GM23338 (cell line): ENCODE results near the gene IQCM. TPM values are rescaled to one million over a fixed set of nuclear protein-coding genes. Genes with fewer than 3 reads are reported as not detected.
A peak's percentile ranks its signal among the peaks of the same experiment; 100 is the strongest.

Experiments used
- ATAC-seq: fragments of 200-7000 bp; cut with Tn5 transposase; 3 replicates; pipeline ENCODE4 v1.9.1; 2020
- DNase-seq: peaks from one replicate; pipeline ENCODE4 v3.0.0-alpha.2; 2015; ENCODE audit warnings: low spot score
- H2AFZ ChIP-seq: fragments of 200-600 bp; sonication (generic); 2 replicates; pipeline ENCODE4 v1.8.0; 2016; ENCODE audit warnings: antibody characterized with exemption, mild to moderate bottlenecking, moderate library complexity
- H3F3A ChIP-seq: fragments of 200-600 bp; sonication (generic); replicated peaks from 2 replicates; pipeline ENCODE4 v1.8.0; 2017; ENCODE audit warnings: antibody characterized with exemption, mixed run types, low read depth
- H3K27ac ChIP-seq: fragments of 200-600 bp; sonication (generic); 2 replicates; pipeline ENCODE4 v1.6.1; 2016; ENCODE audit warnings: low read depth
- H3K27me3 ChIP-seq: fragments of 200-600 bp; sonication (generic); 2 replicates; pipeline ENCODE4 v1.8.0; 2016; ENCODE audit warnings: mild to moderate bottlenecking, mixed run types, moderate library complexity; ENCODE audit not compliant: insufficient read depth
- H3K36me3 ChIP-seq: fragments of 200-600 bp; sonication (generic); 2 replicates; pipeline ENCODE4 v1.8.0; 2016; ENCODE audit warnings: mild to moderate bottlenecking; ENCODE audit not compliant: insufficient read depth
- H3K4me1 ChIP-seq: fragments of 200-600 bp; sonication (generic); 2 replicates; pipeline ENCODE4 v1.8.0; 2016; ENCODE audit warnings: mild to moderate bottlenecking, moderate library complexity; ENCODE audit not compliant: insufficient read depth
- H3K4me2 ChIP-seq: fragments of 200-600 bp; sonication (generic); 2 replicates; pipeline ENCODE4 v1.7.1; 2017; ENCODE audit warnings: mixed run types
- H3K4me3 ChIP-seq: fragments of 200-600 bp; sonication (generic); 2 replicates; pipeline ENCODE4 v1.6.1; 2016; ENCODE audit warnings: mixed run types
- H3K79me2 ChIP-seq: fragments of 200-600 bp; sonication (generic); replicated peaks from 2 replicates; pipeline ENCODE4 v1.8.0; 2017; ENCODE audit warnings: mild to moderate bottlenecking; ENCODE audit not compliant: insufficient read depth
- H3K9me2 ChIP-seq: fragments of 200-600 bp; sonication (generic); 2 replicates; pipeline ENCODE4 v1.8.0; 2017; ENCODE audit not compliant: insufficient read depth
- H4K20me1 ChIP-seq: fragments of 200-600 bp; sonication (generic); replicated peaks from 2 replicates; pipeline ENCODE4 v1.8.0; 2017; ENCODE audit warnings: mild to moderate bottlenecking; ENCODE audit not compliant: insufficient read depth
- H3K27ac Mint-ChIP-seq: 2 replicates; pipeline ENCODE4 v1.8.0; 2020; ENCODE audit warnings: inconsistent platforms, mild to moderate bottlenecking, moderate library complexity, mixed read lengths
- H3K27me3 Mint-ChIP-seq: 3 replicates; pipeline ENCODE4 v1.8.0; 2022; ENCODE audit warnings: low read depth, mild to moderate bottlenecking, moderate library complexity, mixed read lengths, inconsistent platforms; ENCODE audit not compliant: insufficient read depth, poor library complexity
- H3K36me3 Mint-ChIP-seq: 3 replicates; pipeline ENCODE4 v1.8.0; 2021; ENCODE audit warnings: low read depth, mild to moderate bottlenecking, inconsistent platforms, moderate library complexity, mixed read lengths
- H3K4me1 Mint-ChIP-seq: 3 replicates; pipeline ENCODE4 v1.8.0; 2020; ENCODE audit warnings: mild to moderate bottlenecking, inconsistent platforms, mixed read lengths
- H3K4me3 Mint-ChIP-seq: 3 replicates; pipeline ENCODE4 v1.8.0; 2021; ENCODE audit warnings: moderate library complexity, mild to moderate bottlenecking, inconsistent platforms, mixed read lengths
- H3K9me3 Mint-ChIP-seq: 3 replicates; pipeline ENCODE4 v1.8.0; 2020; ENCODE audit warnings: moderate library complexity, mild to moderate bottlenecking, inconsistent platforms, mixed read lengths
- CREB1 ChIP-seq: fragments of 250-450 bp; sonication (Bioruptor Pico); IDR thresholded peaks from 2 replicates; pipeline ENCODE4 v1.5.0; 2020; ENCODE audit warnings: low read depth, mild to moderate bottlenecking, moderate library complexity
- EZH2 ChIP-seq: fragments of 200-600 bp; sonication (generic); IDR thresholded peaks from one replicate; pipeline ENCODE4 v1.8.0; 2017; ENCODE audit warnings: antibody characterized with exemption, mild to moderate bottlenecking, low read depth; ENCODE audit not compliant: unreplicated experiment
- EZH2phosphoT487 ChIP-seq: fragments of 200-600 bp; sonication (generic); IDR thresholded peaks from one replicate; pipeline ENCODE4 v1.8.1; 2018; ENCODE audit warnings: antibody characterized with exemption; ENCODE audit not compliant: unreplicated experiment
- JUNB ChIP-seq: IDR thresholded peaks from one replicate; pipeline ENCODE4 v1.6.1; 2016; ENCODE audit warnings: antibody characterized with exemption; ENCODE audit not compliant: unreplicated experiment
- NANOG ChIP-seq: IDR thresholded peaks from 2 replicates; pipeline ENCODE4 v1.6.1; 2016; ENCODE audit warnings: antibody characterized with exemption, borderline replicate concordance
- POLR2AphosphoS5 ChIP-seq: IDR thresholded peaks from 2 replicates; pipeline ENCODE4 v1.6.1; 2016; ENCODE audit warnings: antibody characterized with exemption, low read depth
- STAT1 ChIP-seq: IDR thresholded peaks from one replicate; pipeline ENCODE4 v1.6.1; 2016; ENCODE audit warnings: antibody characterized with exemption; ENCODE audit not compliant: unreplicated experiment
- ZNF114 ChIP-seq: fragments of 250-450 bp; sonication (Bioruptor Pico); IDR thresholded peaks from 2 replicates; pipeline ENCODE4 v1.5.0; 2020; ENCODE audit warnings: mild to moderate bottlenecking, moderate library complexity
- ZNF331 ChIP-seq: fragments of 250-450 bp; sonication (Bioruptor Pico); IDR thresholded peaks from 2 replicates; pipeline ENCODE4 v1.5.0; 2020; ENCODE audit warnings: low read depth, mild to moderate bottlenecking, moderate library complexity
- polyA plus RNA-seq: library from polyadenylated mRNA; unstranded; fragments of >200 nt; fragmentation: Nextera tagmentation; extraction: Ambion mirVana; gene quantifications from 2 replicates; pipeline ENCODE4 v1.2.1, GENCODE V29; 2016
- total RNA-seq: library from RNA; depleted of rRNA; stranded (reverse); fragments of >200 nt; shearing (Covaris generic); gene quantifications from 2 replicates; pipeline ENCODE4 v1.2.3, GENCODE V29; 2014
- TF ChIP-seq, protein P1 (sequence below): IDR thresholded peaks from 2 replicates; pipeline ENCODE4 v1.6.1; 2016; ENCODE audit warnings: antibody characterized with exemption
- TF ChIP-seq, protein P2 (sequence below), 2 experiments: fragments of 200-600 bp in 1 of 2; sonication (generic) in 1 of 2; conservative IDR thresholded peaks; 2 replicates each; pipeline versions ENCODE4 v1.5.1 to v1.6.1; 2016 to 2017; ENCODE audit warnings: antibody characterized with exemption in 2 of 2, low read depth in 2 of 2, mild to moderate bottlenecking in 2 of 2, moderate library complexity in 1 of 2
- TF ChIP-seq, protein P3 (sequence below): fragments of 250-450 bp; sonication (Bioruptor Pico); IDR thresholded peaks from 2 replicates; pipeline ENCODE4 v1.5.0; 2020; ENCODE audit warnings: mild to moderate bottlenecking, moderate library complexity
- TF ChIP-seq, protein P4 (sequence below): IDR thresholded peaks from one replicate; pipeline ENCODE4 v1.6.1; 2018; ENCODE audit warnings: antibody characterized with exemption; ENCODE audit not compliant: unreplicated experiment

The IQCM gene
- total and polyA plus RNA-seq, 2 experiments from 2014 or later, result not detected

DNA sequence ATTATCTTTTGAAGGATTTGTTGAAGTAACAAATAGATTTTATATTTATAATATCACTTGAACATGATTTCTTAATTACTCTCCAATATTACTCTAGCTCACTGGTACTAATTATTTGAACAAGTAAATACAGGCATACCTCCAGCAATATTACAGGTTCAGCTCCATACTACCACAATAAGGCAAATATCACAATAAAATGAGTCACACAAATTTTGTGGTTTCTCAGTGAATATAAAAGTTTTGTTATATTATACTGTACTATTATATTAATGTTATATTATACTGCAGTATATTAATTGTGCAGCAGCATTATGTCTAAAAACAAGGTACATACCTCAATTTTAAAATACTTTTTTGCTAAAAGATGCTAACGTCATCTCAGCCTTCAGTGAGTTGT lies 22.4 kb upstream of the IQCM start (continued):
- TF ChIP-seq STAT1, result no peak

DNA sequence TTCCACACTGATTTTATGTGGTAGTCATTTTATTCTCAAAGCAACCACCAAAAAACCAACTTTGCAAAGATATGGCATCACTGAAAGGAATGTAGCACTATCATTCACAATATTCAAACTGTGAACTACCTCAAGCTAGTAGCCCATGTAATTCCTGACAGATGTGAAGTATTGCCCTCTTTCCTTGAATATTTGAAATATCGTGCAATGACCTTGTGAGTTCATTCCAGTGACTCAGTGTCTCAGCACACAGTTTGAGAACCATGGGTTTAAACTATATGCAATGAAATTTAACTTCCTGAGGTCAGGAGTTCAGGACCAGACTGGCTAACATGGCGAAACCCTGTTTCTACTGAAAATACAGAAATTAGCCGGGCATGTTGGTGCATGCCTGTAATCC lies 20.9 kb upstream of the IQCM start:
- Mint-ChIP-seq H3K27ac (no peak overlapping the region; the same call in 1 of the 2 replicates), H3K9me3 (no peaks in the 10 kb centered on the region), H3K4me3 (no peak overlapping the region), H3K36me3 (no peaks in the 10 kb centered on the region), H3K4me1 (no peaks in the 10 kb centered on the region; the same call in 2 of the 3 replicates), H3K27me3 (peaks cover 1% of the 10 kb centered on the region)
- Histone ChIP-seq H3K4me1 (no peaks in the 10 kb centered on the region), H2AFZ (peak overlapping the region; percentile 57; the same call in 1 of the 2 replicates), H3F3A (no peaks in the 10 kb centered on the region), H3K27ac (no peak overlapping the region), H3K36me3 (no peaks in the 10 kb centered on the region), H3K4me2 (no peak overlapping the region), H4K20me1 (no peaks in the 10 kb centered on the region), H3K9me2 (0 out of 2 replicates have a peak, but pooled peaks cover 2% of the 10 kb centered on the region), H3K27me3 (no peaks in the 10 kb centered on the region), H3K79me2 (no peaks in the 10 kb centered on the region), H3K4me3 (no peak overlapping the region)
- TF ChIP-seq STAT1 (no peak), ZNF114 (CRISPR knock-in tag) (no peak), JUNB (no peak), CREB1 (CRISPR knock-in tag) (no peak), EZH2 (no peak), NANOG (no peak), ZNF331 (CRISPR knock-in tag) (no peak), EZH2phosphoT487 (no peak), POLR2AphosphoS5 (no peak)
- TF ChIP-seq, protein P1, sequence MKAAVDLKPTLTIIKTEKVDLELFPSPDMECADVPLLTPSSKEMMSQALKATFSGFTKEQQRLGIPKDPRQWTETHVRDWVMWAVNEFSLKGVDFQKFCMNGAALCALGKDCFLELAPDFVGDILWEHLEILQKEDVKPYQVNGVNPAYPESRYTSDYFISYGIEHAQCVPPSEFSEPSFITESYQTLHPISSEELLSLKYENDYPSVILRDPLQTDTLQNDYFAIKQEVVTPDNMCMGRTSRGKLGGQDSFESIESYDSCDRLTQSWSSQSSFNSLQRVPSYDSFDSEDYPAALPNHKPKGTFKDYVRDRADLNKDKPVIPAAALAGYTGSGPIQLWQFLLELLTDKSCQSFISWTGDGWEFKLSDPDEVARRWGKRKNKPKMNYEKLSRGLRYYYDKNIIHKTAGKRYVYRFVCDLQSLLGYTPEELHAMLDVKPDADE, result no peak
- TF ChIP-seq, protein P2, sequence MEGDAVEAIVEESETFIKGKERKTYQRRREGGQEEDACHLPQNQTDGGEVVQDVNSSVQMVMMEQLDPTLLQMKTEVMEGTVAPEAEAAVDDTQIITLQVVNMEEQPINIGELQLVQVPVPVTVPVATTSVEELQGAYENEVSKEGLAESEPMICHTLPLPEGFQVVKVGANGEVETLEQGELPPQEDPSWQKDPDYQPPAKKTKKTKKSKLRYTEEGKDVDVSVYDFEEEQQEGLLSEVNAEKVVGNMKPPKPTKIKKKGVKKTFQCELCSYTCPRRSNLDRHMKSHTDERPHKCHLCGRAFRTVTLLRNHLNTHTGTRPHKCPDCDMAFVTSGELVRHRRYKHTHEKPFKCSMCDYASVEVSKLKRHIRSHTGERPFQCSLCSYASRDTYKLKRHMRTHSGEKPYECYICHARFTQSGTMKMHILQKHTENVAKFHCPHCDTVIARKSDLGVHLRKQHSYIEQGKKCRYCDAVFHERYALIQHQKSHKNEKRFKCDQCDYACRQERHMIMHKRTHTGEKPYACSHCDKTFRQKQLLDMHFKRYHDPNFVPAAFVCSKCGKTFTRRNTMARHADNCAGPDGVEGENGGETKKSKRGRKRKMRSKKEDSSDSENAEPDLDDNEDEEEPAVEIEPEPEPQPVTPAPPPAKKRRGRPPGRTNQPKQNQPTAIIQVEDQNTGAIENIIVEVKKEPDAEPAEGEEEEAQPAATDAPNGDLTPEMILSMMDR (conservative IDR thresholded peaks at IDR 0.05; ENCODE audit: low read depth in 2 of 2), result no peak
- TF ChIP-seq, protein P3, sequence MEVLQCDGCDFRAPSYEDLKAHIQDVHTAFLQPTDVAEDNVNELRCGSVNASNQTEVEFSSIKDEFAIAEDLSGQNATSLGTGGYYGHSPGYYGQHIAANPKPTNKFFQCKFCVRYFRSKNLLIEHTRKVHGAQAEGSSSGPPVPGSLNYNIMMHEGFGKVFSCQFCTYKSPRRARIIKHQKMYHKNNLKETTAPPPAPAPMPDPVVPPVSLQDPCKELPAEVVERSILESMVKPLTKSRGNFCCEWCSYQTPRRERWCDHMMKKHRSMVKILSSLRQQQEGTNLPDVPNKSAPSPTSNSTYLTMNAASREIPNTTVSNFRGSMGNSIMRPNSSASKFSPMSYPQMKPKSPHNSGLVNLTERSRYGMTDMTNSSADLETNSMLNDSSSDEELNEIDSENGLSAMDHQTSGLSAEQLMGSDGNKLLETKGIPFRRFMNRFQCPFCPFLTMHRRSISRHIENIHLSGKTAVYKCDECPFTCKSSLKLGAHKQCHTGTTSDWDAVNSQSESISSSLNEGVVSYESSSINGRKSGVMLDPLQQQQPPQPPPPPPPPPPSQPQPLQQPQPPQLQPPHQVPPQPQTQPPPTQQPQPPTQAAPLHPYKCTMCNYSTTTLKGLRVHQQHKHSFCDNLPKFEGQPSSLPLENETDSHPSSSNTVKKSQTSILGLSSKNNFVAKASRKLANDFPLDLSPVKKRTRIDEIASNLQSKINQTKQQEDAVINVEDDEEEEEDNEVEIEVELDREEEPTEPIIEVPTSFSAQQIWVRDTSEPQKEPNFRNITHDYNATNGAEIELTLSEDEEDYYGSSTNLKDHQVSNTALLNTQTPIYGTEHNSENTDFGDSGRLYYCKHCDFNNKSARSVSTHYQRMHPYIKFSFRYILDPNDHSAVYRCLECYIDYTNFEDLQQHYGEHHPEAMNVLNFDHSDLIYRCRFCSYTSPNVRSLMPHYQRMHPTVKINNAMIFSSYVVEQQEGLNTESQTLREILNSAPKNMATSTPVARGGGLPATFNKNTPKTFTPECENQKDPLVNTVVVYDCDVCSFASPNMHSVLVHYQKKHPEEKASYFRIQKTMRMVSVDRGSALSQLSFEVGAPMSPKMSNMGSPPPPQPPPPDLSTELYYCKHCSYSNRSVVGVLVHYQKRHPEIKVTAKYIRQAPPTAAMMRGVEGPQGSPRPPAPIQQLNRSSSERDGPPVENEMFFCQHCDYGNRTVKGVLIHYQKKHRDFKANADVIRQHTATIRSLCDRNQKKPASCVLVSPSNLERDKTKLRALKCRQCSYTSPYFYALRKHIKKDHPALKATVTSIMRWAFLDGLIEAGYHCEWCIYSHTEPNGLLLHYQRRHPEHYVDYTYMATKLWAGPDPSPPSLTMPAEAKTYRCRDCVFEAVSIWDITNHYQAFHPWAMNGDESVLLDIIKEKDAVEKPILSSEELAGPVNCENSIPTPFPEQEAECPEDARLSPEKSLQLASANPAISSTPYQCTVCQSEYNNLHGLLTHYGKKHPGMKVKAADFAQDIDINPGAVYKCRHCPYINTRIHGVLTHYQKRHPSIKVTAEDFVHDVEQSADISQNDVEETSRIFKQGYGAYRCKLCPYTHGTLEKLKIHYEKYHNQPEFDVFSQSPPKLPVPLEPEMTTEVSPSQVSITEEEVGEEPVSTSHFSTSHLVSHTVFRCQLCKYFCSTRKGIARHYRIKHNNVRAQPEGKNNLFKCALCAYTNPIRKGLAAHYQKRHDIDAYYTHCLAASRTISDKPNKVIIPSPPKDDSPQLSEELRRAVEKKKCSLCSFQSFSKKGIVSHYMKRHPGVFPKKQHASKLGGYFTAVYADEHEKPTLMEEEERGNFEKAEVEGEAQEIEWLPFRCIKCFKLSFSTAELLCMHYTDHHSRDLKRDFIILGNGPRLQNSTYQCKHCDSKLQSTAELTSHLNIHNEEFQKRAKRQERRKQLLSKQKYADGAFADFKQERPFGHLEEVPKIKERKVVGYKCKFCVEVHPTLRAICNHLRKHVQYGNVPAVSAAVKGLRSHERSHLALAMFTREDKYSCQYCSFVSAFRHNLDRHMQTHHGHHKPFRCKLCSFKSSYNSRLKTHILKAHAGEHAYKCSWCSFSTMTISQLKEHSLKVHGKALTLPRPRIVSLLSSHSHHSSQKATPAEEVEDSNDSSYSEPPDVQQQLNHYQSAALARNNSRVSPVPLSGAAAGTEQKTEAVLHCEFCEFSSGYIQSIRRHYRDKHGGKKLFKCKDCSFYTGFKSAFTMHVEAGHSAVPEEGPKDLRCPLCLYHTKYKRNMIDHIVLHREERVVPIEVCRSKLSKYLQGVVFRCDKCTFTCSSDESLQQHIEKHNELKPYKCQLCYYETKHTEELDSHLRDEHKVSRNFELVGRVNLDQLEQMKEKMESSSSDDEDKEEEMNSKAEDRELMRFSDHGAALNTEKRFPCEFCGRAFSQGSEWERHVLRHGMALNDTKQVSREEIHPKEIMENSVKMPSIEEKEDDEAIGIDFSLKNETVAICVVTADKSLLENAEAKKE (CRISPR knock-in tag), result no peak
- TF ChIP-seq, protein P4, sequence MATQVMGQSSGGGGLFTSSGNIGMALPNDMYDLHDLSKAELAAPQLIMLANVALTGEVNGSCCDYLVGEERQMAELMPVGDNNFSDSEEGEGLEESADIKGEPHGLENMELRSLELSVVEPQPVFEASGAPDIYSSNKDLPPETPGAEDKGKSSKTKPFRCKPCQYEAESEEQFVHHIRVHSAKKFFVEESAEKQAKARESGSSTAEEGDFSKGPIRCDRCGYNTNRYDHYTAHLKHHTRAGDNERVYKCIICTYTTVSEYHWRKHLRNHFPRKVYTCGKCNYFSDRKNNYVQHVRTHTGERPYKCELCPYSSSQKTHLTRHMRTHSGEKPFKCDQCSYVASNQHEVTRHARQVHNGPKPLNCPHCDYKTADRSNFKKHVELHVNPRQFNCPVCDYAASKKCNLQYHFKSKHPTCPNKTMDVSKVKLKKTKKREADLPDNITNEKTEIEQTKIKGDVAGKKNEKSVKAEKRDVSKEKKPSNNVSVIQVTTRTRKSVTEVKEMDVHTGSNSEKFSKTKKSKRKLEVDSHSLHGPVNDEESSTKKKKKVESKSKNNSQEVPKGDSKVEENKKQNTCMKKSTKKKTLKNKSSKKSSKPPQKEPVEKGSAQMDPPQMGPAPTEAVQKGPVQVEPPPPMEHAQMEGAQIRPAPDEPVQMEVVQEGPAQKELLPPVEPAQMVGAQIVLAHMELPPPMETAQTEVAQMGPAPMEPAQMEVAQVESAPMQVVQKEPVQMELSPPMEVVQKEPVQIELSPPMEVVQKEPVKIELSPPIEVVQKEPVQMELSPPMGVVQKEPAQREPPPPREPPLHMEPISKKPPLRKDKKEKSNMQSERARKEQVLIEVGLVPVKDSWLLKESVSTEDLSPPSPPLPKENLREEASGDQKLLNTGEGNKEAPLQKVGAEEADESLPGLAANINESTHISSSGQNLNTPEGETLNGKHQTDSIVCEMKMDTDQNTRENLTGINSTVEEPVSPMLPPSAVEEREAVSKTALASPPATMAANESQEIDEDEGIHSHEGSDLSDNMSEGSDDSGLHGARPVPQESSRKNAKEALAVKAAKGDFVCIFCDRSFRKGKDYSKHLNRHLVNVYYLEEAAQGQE, result no peak
- no peak for DNase-seq
- ATAC-seq, result no peak
